HepG2 (cell line): ENCODE results near the gene KRT6C. TPM values are rescaled to one million over a fixed set of nuclear protein-coding genes. Genes with fewer than 3 reads are reported as not detected.

ENCODE experiments used
- ATAC-seq: fragments of 200-7000 bp; cut with Tn5 transposase; 3 replicates; pipeline ENCODE4 v1.9.1; 2020; ENCODE audit warnings: mild to moderate bottlenecking, moderate library complexity
- BruUV-seq: library from RNA; stranded (reverse); fragments of 400-500 nt; replicated peaks from 2 replicates; lab custom pipeline; 2021; lab: Mats Ljungman, UMichigan
- CTCF ChIA-PET: fragments of 300-600 bp; formaldehyde crosslinking; extraction: SDS; loops from one replicate; lab custom pipeline; 2021; ENCODE audit warnings: low total read pairs, inconsistent platforms, low intra/inter-chr PET ratio; lab: Yijun Ruan, JAX
- POLR2A ChIA-PET: fragments of 350-600 bp; sonication (Branson Sonifier 250); formaldehyde crosslinking; loops from one replicate; lab custom pipeline; 2020; ENCODE audit warnings: antibody characterized with exemption, inconsistent platforms; lab: Yijun Ruan, JAX
- DNase-seq: peaks from one replicate; pipeline ENCODE4 v3.0.0-alpha.2; 2015; ENCODE audit warnings: low spot score
- FAIRE-seq: peaks from 3 replicates; lab custom pipeline; 2011; peaks lifted over from hg19 to GRCh38; lab: Jason Lieb, UNC
- H2AFZ ChIP-seq: one replicate; pipeline ENCODE4 v1.6.1; 2011; ENCODE audit warnings: low read length, inconsistent platforms
- H3K27ac ChIP-seq: fragments of 300-600 bp; 3 replicates; pipeline ENCODE4 v1.8.0; 2011; ENCODE audit warnings: mixed run types, mild to moderate bottlenecking, mixed read lengths, low read length, inconsistent platforms; ENCODE audit not compliant: insufficient read depth; ENCODE audit errors: extremely low read length
- H3K27me3 ChIP-seq, 2 experiments: fragments of 200-600 bp in 1 of 2; 2 replicates in 1 of 2; 3 replicates in 1 of 2; pipeline versions ENCODE4 v1.6.0 to v1.8.0; 2011; ENCODE audit warnings: low read length in 2 of 2, mild to moderate bottlenecking in 2 of 2, moderate library complexity in 2 of 2, inconsistent platforms in 1 of 2; ENCODE audit not compliant: insufficient read depth in 2 of 2, control insufficient read depth in 1 of 2
- H3K36me3 ChIP-seq, 2 experiments: fragments of 200-600 bp in 1 of 2; replicated peaks in 1 of 2; 2 replicates in 1 of 2; 3 replicates in 1 of 2; pipeline versions ENCODE4 v1.5.1 to v1.8.0; 2011; ENCODE audit warnings: low read length in 2 of 2, inconsistent platforms in 1 of 2; ENCODE audit not compliant: insufficient read depth in 2 of 2, control insufficient read depth in 1 of 2
- H3K4me1 ChIP-seq: 2 replicates; pipeline ENCODE4 v1.5.1; 2012; ENCODE audit warnings: low read length, inconsistent platforms; ENCODE audit not compliant: insufficient read depth
- H3K4me2 ChIP-seq: 2 replicates; pipeline ENCODE4 v1.6.0; 2011; ENCODE audit warnings: low read depth, low read length, inconsistent platforms
- H3K4me3 ChIP-seq, 3 experiments: fragments of 200-600 bp in 1 of 3; sonication (generic), shearing (Covaris generic) in 1 of 3; replicated peaks in 1 of 3; 2 replicates each; pipeline ENCODE4 v1.5.1; 2011 to 2016; ENCODE audit warnings: low read length in 3 of 3, inconsistent platforms in 2 of 3, low read depth in 2 of 3, mild to moderate bottlenecking in 2 of 3, control low read depth in 1 of 3, mixed read lengths in 1 of 3; ENCODE audit not compliant: insufficient read depth in 1 of 3
- H3K79me2 ChIP-seq: one replicate; pipeline ENCODE4 v1.6.1; 2011; ENCODE audit warnings: low read length, inconsistent platforms; ENCODE audit not compliant: insufficient read depth
- H3K9ac ChIP-seq: 2 replicates; pipeline ENCODE4 v1.6.0; 2011; ENCODE audit warnings: mild to moderate bottlenecking, low read depth, low read length, inconsistent platforms; ENCODE audit not compliant: insufficient read depth
- H3K9me3 ChIP-seq: 2 replicates; pipeline ENCODE4 v1.5.1; 2012; ENCODE audit warnings: mild to moderate bottlenecking, low read length
- H4K20me1 ChIP-seq: 2 replicates; pipeline ENCODE4 v1.6.0; 2011; ENCODE audit warnings: inconsistent platforms, mild to moderate bottlenecking, low read length, moderate library complexity; ENCODE audit not compliant: insufficient read depth
- KLF16 ChIP-seq, 2 experiments: sonication (generic) in 1 of 2; formaldehyde crosslinking in 1 of 2; IDR thresholded peaks; 2 replicates each; pipeline versions ENCODE4 v1.6.1 to v1.8.0; 2016 to 2023; ENCODE audit warnings: missing genetic modification reagents in 2 of 2, missing compliant biosample characterization in 1 of 2
- MIER3 ChIP-seq: IDR thresholded peaks from 2 replicates; pipeline ENCODE4 v1.6.1; 2016; ENCODE audit warnings: missing compliant biosample characterization, borderline replicate concordance
- NKX3-1 ChIP-seq: sonication (generic); formaldehyde crosslinking; IDR thresholded peaks from 2 replicates; pipeline ENCODE4 v1.5.0; 2020; ENCODE audit warnings: missing genetic modification reagents
- NR3C1 ChIP-seq: sonication (generic); formaldehyde crosslinking; IDR thresholded peaks from 2 replicates; pipeline ENCODE4 v1.4.0; 2020; ENCODE audit warnings: missing genetic modification reagents
- PHF5A ChIP-seq: IDR thresholded peaks from one replicate; pipeline ENCODE4 v1.6.1; 2018; ENCODE audit warnings: low read depth, missing genetic modification reagents; ENCODE audit not compliant: unreplicated experiment
- PLRG1 ChIP-seq: fragments of 450-650 bp; conservative IDR thresholded peaks from 2 replicates; pipeline ENCODE4 v1.6.1; 2016
- POLR2AphosphoS5 ChIP-seq: IDR thresholded peaks from 2 replicates; pipeline ENCODE4 v1.6.1; 2012; ENCODE audit warnings: low read depth, low read length
- TARDBP ChIP-seq: sonication (generic); formaldehyde crosslinking; IDR thresholded peaks from 2 replicates; pipeline ENCODE4 v1.8.0; 2022; ENCODE audit warnings: mild to moderate bottlenecking, missing genetic modification reagents
- ZNF800 ChIP-seq: sonication (generic); formaldehyde crosslinking; IDR thresholded peaks from 2 replicates; pipeline ENCODE4 v1.4.0; 2020; ENCODE audit warnings: missing genetic modification reagents
- ZZZ3 ChIP-seq: sonication (generic); formaldehyde crosslinking; IDR thresholded peaks from 2 replicates; pipeline ENCODE4 v1.4.0; 2020; ENCODE audit warnings: missing genetic modification reagents, mild to moderate bottlenecking, borderline replicate concordance
- WGBS: methylation state at CpG from one replicate; pipeline ENCODE4 v1.1.6; 2017; ENCODE audit warnings: low lambda C conversion rate; 5-methylcytosine and 5-hydroxymethylcytosine counted together
- in situ Hi-C: cut with HindIII; loops from 2 replicates; pipeline ENCODE4 v1.10.0; 2017; ENCODE audit warnings: low pct_unique_long_range_greater_than_20kb; ENCODE audit not compliant: extremely low pct_ligation_motif_present
- intact Hi-C: fragments of 100-400 bp; cut with micrococcal nuclease; formaldehyde crosslinking; loops from one replicate; pipeline ENCODE4 v1.10.0; 2022; ENCODE audit not compliant: unreplicated experiment
- polyA plus RNA-seq, 8 experiments: library from polyadenylated mRNA; depleted of rRNA in 3 of 8; stranded (reverse) in 7 of 8; unstranded in 1 of 8; fragments of >200 nt; fragmentation: Illumina TruSeq in 4 of 8; extraction: Trizol in 4 of 8; gene quantifications; 2 replicates each; pipeline versions ENCODE4 v1.2.1 to v1.2.3, GENCODE V29; 2011 to 2016; ENCODE audit warnings: low read depth in 4 of 8, missing spikeins in 1 of 8, mixed read lengths in 1 of 8; ENCODE audit not compliant: insufficient read depth in 1 of 8
- total RNA-seq, 5 experiments: library from RNA; depleted of rRNA; stranded (reverse); fragments of >200 nt; fragmentation: Illumina TruSeq; extraction: Trizol; gene quantifications; 2 replicates each; pipeline ENCODE4 v1.2.3, GENCODE V29; 2016; ENCODE audit warnings: low read depth in 1 of 5
- TF ChIP-seq, protein P1 (sequence below): sonication (generic); formaldehyde crosslinking; IDR thresholded peaks from 2 replicates; pipeline ENCODE4 v1.8.0; 2022; ENCODE audit warnings: missing genetic modification reagents, mild to moderate bottlenecking, moderate library complexity, borderline replicate concordance
- TF ChIP-seq, protein P2 (sequence below): IDR thresholded peaks from 2 replicates; pipeline ENCODE4 v1.6.1; 2016; ENCODE audit warnings: low read depth, missing genetic modification reagents, missing compliant biosample characterization

The KRT6C gene
- total and polyA plus RNA-seq, 2 of the 13 experiments (the other 11 are each of a cell fraction or from before 2014, with no cell fraction given) = 0.03 TPM; not detected in 1

DNA sequence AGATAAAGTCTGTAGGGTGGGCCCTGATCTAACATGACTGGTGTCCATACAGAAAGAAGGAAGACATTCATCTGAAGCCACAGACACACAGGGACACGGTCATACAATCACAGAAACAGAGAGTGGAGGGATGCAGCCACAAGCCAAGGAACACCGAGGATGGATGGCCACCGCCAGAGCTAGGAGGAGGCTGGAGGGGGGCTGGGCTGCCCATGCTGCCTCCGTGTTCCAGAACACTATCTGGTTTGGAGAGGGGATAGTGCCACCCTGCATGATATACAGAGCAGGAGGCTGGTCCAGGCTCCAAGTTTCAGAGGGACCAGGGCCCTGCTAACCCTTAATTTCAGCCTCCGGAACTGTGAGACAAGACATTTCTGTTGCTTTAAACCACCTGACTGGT is 48.1 kb downstream of the KRT6C start:
- H3K9me3 ChIP-seq = no peaks in the 10 kb centered on the region
- no peaks in the 10 kb centered on the region for H3K4me1 ChIP-seq
- no peak overlapping the region for H3K27ac ChIP-seq
- ChIA-PET POLR2A (no interaction called here), CTCF (no interaction called here)
- no peaks in the 10 kb centered on the region for H4K20me1 ChIP-seq
- in situ Hi-C loops (no loop called here), intact Hi-C loops (no loop called here)
- H3K4me3 ChIP-seq = no peak overlapping the region
- no TSS peak for BruUV-seq
- FAIRE-seq (no peak), DNase-seq (no peak), ATAC-seq (no peak)
- no peak overlapping the region for H3K9ac ChIP-seq
- no peaks in the 10 kb centered on the region for H3K36me3 ChIP-seq
- H3K79me2 ChIP-seq = no peaks in the 10 kb centered on the region
- whole genome bisulfite sequencing = 45% methylated on average over 5 of the region's 5 CpGs
- peaks cover 3 to 34% of the 10 kb centered on the region in 2 experiments; a peak in 3 of 5 replicates for H3K27me3 ChIP-seq
- H2AFZ ChIP-seq = no peak overlapping the region
- no peak overlapping the region for H3K4me2 ChIP-seq
- TF ChIP-seq NR3C1 (CRISPR knock-in tag) (no peak), POLR2AphosphoS5 (no peak), TARDBP (CRISPR knock-in tag) (no peak), ZNF800 (CRISPR knock-in tag) (no peak), KLF16 (CRISPR knock-in tag; IDR thresholded peaks at IDR 0.05) (no peak), ZZZ3 (CRISPR knock-in tag) (no peak), PHF5A (CRISPR knock-in tag) (no peak), MIER3 (CRISPR knock-in tag) (no peak), NKX3-1 (no peak), PLRG1 (no peak)
- TF ChIP-seq, protein P1, sequence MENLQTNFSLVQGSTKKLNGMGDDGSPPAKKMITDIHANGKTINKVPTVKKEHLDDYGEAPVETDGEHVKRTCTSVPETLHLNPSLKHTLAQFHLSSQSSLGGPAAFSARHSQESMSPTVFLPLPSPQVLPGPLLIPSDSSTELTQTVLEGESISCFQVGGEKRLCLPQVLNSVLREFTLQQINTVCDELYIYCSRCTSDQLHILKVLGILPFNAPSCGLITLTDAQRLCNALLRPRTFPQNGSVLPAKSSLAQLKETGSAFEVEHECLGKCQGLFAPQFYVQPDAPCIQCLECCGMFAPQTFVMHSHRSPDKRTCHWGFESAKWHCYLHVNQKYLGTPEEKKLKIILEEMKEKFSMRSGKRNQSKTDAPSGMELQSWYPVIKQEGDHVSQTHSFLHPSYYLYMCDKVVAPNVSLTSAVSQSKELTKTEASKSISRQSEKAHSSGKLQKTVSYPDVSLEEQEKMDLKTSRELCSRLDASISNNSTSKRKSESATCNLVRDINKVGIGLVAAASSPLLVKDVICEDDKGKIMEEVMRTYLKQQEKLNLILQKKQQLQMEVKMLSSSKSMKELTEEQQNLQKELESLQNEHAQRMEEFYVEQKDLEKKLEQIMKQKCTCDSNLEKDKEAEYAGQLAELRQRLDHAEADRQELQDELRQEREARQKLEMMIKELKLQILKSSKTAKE (CRISPR knock-in tag) = no peak
- TF ChIP-seq, protein P2, sequence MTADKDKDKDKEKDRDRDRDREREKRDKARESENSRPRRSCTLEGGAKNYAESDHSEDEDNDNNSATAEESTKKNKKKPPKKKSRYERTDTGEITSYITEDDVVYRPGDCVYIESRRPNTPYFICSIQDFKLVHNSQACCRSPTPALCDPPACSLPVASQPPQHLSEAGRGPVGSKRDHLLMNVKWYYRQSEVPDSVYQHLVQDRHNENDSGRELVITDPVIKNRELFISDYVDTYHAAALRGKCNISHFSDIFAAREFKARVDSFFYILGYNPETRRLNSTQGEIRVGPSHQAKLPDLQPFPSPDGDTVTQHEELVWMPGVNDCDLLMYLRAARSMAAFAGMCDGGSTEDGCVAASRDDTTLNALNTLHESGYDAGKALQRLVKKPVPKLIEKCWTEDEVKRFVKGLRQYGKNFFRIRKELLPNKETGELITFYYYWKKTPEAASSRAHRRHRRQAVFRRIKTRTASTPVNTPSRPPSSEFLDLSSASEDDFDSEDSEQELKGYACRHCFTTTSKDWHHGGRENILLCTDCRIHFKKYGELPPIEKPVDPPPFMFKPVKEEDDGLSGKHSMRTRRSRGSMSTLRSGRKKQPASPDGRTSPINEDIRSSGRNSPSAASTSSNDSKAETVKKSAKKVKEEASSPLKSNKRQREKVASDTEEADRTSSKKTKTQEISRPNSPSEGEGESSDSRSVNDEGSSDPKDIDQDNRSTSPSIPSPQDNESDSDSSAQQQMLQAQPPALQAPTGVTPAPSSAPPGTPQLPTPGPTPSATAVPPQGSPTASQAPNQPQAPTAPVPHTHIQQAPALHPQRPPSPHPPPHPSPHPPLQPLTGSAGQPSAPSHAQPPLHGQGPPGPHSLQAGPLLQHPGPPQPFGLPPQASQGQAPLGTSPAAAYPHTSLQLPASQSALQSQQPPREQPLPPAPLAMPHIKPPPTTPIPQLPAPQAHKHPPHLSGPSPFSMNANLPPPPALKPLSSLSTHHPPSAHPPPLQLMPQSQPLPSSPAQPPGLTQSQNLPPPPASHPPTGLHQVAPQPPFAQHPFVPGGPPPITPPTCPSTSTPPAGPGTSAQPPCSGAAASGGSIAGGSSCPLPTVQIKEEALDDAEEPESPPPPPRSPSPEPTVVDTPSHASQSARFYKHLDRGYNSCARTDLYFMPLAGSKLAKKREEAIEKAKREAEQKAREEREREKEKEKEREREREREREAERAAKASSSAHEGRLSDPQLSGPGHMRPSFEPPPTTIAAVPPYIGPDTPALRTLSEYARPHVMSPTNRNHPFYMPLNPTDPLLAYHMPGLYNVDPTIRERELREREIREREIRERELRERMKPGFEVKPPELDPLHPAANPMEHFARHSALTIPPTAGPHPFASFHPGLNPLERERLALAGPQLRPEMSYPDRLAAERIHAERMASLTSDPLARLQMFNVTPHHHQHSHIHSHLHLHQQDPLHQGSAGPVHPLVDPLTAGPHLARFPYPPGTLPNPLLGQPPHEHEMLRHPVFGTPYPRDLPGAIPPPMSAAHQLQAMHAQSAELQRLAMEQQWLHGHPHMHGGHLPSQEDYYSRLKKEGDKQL (CRISPR knock-in tag) = no peak
